Ammon's horn (tissue), 1 donor: ENCODE results near the gene ZFYVE21.
"Not testable (repeated sequence)": the region's sequence is repeated elsewhere in the genome, so short reads cannot be mapped to it uniquely, and the experiment has no call there.

ENCODE experiments used
- DNase-seq: peaks from one replicate; pipeline ENCODE4 v3.0.0-alpha.2; 2016; ENCODE audit warnings: low spot score

Gene ZFYVE21

DNA sequence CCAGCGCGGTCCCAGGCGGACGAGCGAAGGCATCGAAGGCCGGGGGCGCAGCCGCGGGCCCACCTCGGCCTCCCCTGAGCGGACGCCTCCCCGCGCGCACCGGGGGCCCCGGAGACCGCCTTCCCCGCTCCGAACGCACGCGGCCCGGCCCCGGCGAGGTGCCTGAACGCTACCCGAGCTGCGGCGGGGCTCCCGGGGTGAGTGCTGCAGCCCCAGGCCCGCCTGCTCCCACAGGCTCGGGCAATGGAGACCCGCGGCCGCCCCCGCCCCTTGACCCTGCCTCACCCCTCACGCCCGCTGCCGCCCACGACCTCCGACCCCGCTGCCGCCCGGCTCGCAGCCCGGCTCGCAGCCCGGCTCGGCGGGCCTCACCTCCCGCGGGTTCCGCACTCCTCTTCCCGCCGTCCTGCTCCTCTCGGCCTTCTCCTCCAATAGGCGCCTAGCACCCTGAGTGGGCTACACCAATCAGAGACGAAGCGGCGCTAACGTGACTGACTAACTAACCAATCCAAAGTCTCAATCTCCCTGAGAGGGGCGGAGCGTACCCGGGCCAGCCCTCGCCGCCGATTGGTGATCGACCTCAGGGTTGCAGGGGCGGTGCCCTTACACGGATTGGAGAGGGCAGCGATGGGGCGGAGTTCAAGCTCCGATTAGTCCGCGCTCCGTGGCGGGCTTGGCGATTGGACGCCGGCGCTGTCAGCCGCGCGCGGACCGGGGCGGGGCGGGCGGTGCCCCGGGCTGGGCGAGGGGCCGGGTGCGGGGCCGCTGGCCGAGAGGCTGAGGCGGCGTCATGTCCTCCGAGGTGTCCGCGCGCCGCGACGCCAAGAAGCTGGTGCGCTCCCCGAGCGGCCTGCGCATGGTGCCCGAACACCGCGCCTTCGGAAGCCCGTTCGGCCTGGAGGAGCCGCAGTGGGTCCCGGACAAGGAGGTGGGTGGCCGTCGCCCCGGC, at the start of gene ZFYVE21, which contains the start of gene XRCC3:
Gene ZFYVE21, plus strand, starts transcription at position 759 of the 949 bp plus-strand sequence. Its CDS starts 32 bp downstream, at position 791.
Gene XRCC3, minus strand, starts transcription at position 400 of the 949 bp plus-strand sequence. CDS start 4,364 bp downstream, outside the sequence.
- peak; percentile 100 for DNase-seq

DNA sequence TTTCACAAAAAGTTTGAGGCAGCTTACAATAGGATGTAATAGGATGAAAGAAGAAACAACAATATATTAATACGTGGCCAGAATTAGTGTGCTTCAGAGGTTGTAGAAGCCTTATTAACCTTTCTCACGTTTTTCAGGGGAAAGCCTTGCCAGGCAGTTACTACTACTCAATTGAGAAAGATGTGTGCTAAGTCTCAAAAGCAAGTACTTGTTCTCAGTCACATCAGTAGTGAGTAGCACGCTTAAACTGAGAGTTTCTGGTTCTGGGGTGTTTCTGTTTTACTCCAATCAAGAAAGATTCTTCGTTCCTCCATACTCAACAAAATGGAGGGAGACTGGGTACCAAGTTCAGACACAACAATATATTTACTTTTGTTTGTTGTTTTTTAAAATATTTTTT, 47.9 kb upstream of the ZFYVE21 start:
- no peak for DNase-seq

DNA sequence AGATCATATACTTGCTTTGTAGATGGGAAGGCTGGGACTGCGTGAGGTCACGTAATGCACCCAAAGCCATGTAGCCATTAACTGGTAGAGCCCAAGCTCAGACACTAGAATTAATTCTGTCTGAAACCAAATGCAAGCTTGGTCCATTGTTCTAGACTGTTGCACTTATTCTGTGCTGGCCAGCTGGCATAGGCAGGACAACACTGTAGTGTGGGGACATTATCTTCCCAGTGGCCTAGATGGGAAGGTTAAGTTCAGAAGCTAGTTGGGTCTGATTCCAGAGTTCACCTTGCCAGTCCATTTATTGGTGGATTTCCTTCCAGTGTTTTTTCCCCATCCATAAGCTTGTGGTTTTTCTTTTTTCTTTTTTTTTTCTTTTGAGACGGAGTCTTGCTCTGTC, 47.5 kb upstream of the ZFYVE21 start:
- DNase-seq = no peak

DNA sequence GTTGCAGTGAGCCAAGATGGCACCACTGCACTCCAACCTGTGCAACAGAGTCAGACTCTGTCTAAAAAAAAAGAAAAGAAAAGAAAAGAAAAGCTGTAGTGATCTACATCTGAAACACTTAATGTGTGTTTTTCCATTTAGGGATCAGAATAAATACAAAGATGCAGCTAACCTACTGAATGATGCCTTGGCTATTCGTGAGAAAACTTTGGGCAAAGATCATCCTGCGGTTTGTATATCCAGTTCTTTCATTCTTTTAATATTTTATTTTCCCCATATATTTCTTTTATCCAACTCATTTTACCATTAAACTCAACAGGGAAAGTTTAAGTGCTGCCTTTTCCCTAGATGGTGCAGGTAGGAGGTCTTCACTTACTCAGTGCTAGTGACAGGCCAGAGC, 46.2 kb upstream of the ZFYVE21 start:
- DNase-seq = no peak

DNA sequence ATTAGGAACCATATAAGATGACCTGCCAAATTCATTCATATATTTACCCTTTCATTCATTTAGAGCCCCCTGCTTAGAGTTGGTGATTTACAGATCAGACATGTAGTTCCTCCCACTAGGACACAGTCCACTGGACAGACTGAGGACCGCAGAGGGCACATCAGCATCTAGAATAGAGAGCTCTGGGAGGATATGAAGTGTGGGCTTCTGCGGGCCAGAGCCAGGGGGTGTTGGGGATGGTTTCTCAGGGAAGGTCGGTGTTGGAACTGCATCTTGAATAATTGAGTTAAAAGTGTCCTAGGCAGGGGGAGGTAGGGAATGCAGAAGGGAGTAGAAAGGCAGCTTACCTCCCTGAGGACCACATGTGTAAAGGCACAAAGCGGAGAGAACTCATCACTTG, 43.7 kb upstream of the ZFYVE21 start:
- no peak for DNase-seq

DNA sequence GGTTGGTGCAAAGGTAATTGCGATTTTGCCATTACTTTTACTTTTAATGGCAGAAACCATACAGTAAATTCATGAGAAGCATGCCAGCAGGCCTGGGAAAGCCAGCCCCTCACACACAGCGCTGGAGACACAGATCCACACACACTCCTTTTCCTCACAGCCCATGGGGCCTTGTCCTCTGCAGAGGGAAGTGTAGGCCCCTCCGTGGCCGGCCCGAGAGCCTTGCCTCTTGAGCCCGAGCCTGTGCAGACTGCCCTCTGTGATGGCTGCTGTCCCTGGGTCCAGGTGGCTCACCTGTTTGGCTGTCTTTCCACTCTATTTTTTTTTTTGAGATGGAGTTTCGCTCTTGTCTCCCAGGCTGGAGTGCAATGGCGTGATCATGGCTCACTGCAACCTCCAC, 39.7 kb upstream of the ZFYVE21 start:
- no peak for DNase-seq

DNA sequence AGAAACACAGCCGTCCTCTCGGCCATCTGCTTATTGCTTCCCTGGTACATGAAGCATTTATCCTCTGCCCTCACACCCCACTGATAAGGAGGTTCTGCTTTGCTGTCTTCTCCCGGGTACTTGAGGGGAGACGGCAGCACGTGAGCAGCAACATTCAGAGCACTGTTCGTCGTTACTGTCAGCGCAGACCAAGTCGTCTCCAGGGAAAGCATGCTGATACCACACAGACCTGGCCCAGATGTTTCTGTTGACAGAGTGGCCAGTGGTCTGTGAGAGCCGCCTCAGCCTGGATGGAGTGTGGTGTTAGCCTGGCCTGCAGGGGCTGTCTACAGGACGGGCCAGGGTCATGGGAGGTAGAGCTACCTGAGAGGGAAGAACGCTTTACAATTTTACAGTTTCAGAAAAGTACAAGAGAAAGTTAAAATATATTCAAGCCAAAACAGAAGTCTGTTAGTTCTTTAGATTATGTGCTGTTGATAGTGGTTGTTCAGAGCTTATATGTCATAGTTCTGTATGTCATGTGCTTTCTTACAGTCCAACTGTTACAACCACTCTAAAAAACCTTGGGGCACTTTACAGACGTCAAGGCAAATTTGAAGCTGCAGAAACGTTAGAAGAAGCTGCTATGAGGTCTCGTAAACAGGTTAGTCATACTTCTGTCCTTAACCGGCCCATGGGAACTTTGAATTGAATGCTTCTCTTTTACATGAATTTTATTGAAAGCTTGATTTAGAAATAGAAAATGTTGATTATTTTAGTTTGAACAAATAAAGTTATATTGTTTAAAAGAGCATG, 38.5 kb upstream of the ZFYVE21 start:
- no peak for DNase-seq

DNA sequence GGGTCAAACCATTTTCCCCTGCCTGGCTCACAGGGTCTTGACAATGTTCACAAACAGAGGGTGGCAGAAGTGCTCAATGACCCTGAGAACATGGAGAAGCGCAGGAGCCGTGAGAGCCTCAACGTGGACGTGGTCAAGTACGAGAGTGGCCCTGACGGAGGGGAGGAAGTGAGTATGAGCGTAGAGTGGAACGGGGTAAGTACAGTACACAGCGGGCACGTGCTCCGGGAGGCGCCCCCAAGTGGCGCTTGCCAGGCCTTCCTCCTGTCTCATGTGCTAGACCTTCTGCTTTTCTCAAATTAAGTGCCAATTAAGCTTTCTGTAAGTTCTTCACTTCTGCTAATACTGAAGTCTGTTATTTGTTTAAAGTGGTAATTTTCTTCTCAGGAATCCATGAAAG, 36.3 kb upstream of the ZFYVE21 start:
- DNase-seq = no peak

DNA sequence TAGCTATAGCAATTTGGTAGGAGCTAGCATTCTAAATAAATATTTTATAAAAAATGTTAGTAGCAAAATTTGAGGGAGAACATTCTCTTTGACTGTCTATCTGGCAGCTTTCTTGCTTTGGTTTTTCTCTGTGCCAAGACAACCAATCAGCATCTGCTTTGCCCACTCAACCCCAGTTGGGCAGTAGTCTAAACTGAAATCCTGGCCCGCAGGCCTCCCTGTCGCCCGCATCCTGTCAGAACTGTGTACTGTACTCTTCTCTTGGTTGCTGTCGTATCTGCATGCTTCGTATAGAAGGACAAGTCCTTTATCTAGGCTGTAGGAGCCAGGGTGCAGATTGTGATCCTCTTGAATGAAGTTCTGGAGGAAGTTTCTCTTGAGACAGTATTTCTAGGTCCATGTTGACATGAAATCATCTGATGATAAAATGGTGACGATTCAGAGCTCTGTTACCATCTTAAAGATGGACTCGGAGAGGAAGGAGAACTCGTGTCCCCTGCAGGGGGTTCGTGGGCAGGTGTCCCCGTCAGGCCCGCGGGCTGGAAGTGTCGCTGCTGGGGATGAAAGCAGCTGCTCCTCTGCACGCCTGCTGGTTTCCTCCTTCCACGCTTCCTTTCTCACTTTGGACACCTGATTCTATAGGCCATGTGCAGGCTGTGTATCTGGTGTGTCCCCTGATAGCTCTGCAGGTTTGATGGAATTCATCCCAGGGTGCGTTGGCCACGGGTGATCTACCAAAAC, 34.9 kb upstream of the ZFYVE21 start:
- DNase-seq = no peak

DNA sequence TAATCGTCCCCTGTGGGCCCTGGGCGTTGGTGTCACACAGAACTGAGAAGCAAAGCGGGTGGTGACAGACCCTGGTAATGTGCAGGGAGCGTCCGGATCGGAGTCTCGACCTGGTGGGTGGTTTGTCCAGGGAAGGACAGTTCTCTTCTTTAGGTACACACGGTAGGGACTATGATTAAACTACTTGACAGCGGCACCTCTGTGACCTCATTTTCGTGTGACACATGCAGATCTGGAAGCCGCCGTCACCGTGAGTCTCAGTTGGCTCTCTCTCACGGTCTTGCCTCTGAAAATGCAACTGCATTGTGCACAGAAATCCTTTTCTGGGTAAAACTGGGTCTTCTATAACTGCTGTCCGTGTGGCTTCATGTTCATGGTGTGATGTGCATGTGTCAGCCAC, 32.5 kb upstream of the ZFYVE21 start:
- DNase-seq = no peak

DNA sequence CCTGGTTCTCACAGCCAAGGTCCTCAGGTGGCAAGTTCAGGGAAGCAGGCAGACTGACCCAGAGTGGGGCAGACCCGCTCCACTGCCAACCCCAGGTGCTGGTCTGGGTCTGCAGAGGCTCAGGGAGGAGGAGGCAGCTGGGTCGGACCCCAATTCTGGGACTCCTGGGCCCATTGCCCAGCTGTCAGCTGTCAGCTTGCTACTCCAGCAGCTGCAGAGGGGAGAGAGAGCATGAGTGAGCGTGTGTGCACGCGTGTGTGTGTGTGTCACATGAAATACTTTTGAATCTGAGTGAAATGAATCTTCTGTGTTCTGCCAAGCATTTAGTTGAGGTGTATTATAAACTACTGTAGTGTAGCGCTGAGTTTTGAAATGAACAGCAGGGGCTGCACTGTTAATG, 31.1 kb upstream of the ZFYVE21 start:
- DNase-seq = no peak

DNA sequence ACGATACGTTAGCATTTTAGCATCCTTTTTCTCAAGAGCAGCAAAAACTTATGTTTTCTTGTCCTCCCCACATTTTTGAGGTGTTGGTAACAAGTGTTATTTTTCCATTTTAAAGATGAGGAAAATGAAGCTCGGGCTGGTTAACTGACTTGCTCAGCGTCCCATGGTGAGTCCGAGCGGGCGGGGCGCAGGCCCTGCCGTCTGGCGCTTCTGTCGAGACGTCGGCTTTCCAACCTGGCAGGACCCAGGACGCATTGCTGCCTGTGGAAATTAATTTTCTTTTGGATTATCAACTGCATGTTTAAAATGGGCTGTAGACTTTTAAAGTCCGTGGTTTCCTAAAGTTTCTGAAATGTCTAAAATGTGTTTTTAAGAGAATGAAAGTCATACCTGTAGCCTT, 30.7 kb upstream of the ZFYVE21 start:
- DNase-seq = no peak

DNA sequence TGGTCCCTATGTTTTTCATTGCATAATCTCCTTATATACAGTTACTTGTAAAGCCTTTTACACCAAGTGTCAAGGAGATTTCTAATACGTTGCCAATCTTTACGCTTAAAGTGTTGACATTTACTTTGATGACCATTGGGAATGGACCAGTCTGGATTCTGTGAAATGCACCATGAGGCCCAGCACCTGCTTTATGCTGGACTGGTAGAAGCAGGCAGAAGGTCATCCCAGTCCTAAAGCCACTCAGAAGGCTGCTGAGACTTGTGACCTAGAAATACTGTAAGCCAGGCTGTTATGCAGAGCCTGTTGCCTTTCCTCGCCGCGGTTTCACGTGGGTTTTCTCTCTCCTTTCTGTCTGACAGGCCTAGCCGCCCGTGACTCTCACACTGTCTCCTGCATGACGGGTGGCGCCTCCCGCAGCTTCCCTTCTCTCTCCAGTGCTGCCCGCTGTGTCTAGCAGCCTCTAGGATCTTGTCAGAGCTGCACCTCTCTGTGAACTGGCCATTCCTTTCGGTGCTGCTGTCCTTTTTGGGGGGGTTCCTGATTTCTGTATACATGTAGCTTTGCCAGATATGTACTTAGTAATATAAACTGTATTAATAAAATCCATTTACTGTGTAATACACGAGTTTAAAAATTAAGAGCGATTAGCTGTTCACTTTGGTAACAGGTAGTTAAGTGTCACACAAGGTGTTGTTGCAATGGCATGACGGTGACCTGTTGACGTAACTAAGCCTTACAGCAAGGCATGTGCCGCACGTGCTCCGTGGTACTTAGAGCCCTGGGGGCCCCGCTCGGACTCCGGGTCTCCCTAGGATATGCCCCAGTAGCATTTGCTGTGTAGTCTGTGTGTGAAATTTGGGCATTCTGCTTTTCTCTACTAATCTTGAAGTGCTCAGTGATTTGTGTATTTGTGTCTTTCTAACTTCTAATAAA, 30.1 kb upstream of the ZFYVE21 start:
- DNase-seq = no peak

DNA sequence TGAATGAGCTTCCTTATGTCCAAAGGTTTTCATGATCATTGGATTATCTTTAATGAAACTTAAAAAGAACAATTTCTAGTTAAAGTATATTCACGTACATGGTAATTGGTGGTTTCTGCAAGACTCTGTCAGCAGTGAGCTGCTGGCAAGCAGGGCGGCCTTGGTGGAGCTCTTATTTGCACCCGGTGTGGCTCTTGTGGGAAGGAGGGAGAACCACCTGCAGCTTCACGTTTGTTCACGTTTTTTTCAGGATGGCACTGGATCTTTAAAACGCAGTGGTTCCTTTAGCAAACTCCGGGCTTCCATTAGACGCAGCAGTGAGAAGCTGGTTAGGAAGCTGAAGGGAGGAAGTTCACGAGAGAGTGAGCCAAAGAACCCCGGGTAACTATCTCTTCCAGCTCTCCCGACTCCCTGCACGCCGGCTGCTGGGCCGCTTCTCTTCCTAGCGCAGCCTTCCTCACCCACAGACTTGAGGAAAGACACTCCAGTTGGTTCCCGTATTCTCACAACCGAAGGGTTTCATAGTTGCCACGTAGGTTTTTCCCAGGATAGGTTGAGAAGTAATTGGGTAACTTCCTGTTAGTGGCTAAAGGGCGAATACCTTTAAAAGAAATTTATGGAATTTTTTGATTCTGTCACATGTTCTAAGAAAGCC, 28.7 kb upstream of the ZFYVE21 start:
- DNase-seq = no peak

DNA sequence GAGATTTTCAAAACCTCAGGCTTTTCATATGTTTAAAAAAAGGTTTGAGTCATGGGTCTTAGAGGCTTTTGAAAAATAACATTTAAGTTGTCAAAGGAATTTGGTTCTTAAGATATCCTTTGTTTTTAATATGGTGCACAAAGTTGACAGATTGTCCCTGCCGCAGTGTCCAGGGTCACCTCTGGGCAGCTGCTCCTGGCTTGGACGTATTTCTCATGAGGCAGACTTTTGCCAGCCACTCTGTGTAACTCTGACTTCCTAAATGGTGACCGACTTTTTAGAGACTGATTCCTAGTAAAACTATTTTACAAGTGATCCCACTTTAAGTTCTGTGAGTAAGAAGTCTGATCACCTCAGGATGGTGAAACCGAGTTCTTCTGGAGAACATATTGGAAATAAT, 27.9 kb upstream of the ZFYVE21 start:
- no peak for DNase-seq

DNA sequence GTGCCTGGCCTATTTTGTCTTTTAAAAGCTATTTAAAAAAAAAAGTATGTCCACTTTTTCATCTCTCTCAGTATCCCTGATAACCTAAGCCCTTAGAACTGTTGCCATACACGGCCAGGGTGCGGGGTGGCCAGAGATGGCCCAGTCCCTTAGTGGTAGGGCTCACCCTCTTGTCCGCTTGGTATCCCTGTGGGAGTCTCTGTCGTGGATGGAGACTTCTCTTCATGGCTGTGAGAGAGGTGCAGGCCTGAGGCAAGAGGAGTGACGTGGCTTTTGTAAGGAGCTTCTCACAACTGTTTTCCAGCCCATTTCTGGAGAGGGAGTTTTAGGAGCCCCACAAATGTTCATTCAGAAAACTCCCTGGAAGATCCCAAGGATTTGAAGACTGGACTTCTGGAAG, 27.2 kb upstream of the ZFYVE21 start:
- no peak for DNase-seq

DNA sequence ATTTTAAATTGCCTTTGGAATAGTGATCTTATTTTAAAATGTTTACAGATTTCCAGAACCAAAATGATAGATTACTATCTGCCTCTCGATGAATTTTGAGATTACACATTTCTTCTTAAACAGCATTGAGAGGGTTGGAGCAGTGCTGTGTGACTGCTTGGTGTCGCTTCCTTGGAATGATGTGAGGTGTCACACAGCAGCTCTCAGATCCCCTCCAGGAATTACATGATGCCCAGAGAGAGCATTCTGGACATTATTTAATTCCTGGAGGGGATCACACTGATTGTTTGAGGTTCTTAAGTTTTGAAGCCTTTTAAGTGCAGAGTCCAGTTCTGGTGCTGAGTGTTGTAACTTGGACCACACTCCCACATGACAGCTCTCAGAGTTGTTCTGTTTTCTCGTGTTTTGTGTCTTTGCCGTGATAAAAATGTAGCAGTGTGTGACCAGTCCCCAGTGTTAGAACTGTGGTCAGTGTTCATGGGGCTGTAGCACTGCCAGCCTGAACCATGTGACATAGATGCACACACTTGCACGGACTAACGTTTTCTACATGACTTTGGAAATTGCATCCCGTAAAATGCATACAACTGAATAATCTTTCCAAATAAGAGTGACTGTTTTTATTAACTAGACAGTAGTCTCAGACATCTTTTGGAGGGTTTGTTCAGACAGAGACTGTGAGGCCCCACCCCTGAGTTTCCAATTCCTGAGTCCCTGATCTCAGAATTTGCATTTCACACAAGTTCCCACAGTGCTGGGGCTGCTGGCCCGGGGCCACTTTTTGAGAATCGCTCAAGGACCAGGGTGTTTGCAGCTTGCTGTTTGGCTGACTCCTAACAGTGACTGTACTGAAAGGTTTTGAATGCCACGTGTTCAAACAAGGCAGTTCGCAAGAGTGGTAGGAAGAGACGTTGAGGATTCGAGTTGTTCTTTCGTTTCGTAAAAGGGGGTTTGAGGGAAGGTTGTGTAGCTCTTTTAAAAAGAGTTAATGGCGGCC, 26.4 kb upstream of the ZFYVE21 start:
- DNase-seq = peak; percentile 66

DNA sequence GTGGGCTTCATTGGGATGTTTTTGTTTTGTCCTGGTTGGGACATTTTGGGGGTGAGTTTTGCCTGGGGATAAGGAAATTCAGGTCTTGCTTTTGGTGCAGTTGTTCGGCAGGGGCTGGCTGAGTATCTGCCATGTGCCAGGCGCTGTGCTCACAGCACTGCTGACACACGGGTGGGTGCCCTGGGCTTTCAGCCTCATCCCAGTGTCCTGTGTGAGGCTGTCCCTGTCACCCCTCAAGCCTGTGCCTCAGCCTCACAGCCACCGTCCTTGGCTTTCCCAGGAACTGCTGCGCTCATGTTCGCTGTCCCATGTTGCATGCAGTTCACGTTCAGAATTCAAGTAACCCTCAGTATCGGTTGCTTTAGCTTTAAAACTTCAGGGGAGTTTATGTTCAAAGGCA, 25.3 kb upstream of the ZFYVE21 start:
- no peak for DNase-seq

DNA sequence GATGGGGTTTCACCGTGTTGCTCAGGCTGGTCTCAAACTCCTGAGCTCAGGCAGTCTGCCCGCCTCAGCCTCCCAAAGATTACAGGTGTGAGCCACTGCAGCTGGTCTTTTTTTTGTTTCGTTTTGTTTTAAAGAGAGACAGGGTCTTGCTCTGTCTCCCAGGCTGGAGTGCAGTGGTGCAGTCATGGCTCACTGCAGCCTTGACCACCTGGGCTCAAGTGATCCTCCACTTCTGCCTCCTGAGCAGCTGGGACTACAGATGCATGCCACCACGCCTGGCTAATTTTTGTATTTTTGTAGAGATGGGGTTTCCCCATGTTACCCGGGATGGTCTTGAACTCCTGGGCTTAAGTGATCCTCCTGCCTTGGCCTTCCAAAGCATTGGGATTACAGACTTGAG, 24.0 kb upstream of the ZFYVE21 start:
- not testable (repeated sequence) for DNase-seq
